Activated CD8-positive, alpha-beta memory T cell treated with anti-CD3 and anti-CD28 coated beads, Interleukin-2, amount 50 U/mL, for 1 hour (primary cell): Measurements from ENCODE around the gene LRRC51.

Experiments
- DNase-seq: peaks from one replicate; pipeline ENCODE4 v3.0.0-alpha.2; 2020; ENCODE audit errors: extremely low read depth

LRRC51 gene

GRCh38 chr11:72080326-72081183 is at the start of gene LRRC51, which contains the start of gene NUMA1:
LRRC51 (plus strand) TSS chr11:72080850; CDS start chr11:72089084, 8,234 bp downstream.
NUMA1 (minus strand) TSS chr11:72080542; CDS start chr11:72035943, 44,599 bp downstream.
- DNase-seq, result peak; percentile 98

- DNase-seq, result no peak
These were observed 44.0 kb upstream of the LRRC51 start for GRCh38 chr11:72036687-72037086.

- DNase-seq, result no peak
These were observed 42.9 kb upstream of the LRRC51 start for GRCh38 chr11:72037554-72038311.

GRCh38 chr11:72038491-72038890 is 42.2 kb upstream of the LRRC51 start:
- no peak for DNase-seq

GRCh38 chr11:72039031-72039855 is 41.4 kb upstream of the LRRC51 start:
- no peak for DNase-seq

- DNase-seq, result no peak
These were observed 40.7 kb upstream of the LRRC51 start for GRCh38 chr11:72039856-72040401.

- peak; percentile 74 for DNase-seq
These were observed 39.9 kb upstream of the LRRC51 start for GRCh38 chr11:72040491-72041363.

- DNase-seq, result no peak
These were observed 39.1 kb upstream of the LRRC51 start for GRCh38 chr11:72041364-72042063.

GRCh38 chr11:72042064-72042745 is 38.4 kb upstream of the LRRC51 start:
- no peak for DNase-seq

GRCh38 chr11:72045849-72046248 is 34.8 kb upstream of the LRRC51 start:
- DNase-seq, result no peak

GRCh38 chr11:72048766-72049460 is 31.7 kb upstream of the LRRC51 start:
- no peak for DNase-seq

- DNase-seq, result no peak
These were observed 22.1 kb upstream of the LRRC51 start for GRCh38 chr11:72058416-72059034.

GRCh38 chr11:72061739-72062396 is 18.8 kb upstream of the LRRC51 start:
- DNase-seq, result no peak

GRCh38 chr11:72066855-72067254 is 13.8 kb upstream of the LRRC51 start:
- no peak for DNase-seq

GRCh38 chr11:72067266-72067665 is 13.4 kb upstream of the LRRC51 start:
- DNase-seq, result no peak

- no peak for DNase-seq
These were observed 13.0 kb upstream of the LRRC51 start for GRCh38 chr11:72067676-72068075.

- DNase-seq, result no peak
These were observed 11.4 kb upstream of the LRRC51 start for GRCh38 chr11:72069200-72069599.

GRCh38 chr11:72069787-72070251 is 10.8 kb upstream of the LRRC51 start:
- DNase-seq, result no peak
